Uterus (tissue), 4 donors: ENCODE measurements around the gene ABCA2. TPM values are rescaled to one million over a fixed set of nuclear protein-coding genes. Genes with fewer than 3 reads are reported as not detected.

Source experiments
- DNase-seq, 2 donors: peaks; one replicate each; pipeline ENCODE4 v3.0.0-alpha.2; 2019 to 2020
- H3K27ac ChIP-seq, 2 donors: fragments of 200-600 bp; sonication (generic); 1 replicate in 1 of 2; 2 replicates in 1 of 2; pipeline ENCODE4 v1.5.1; 2016 to 2018
- H3K27me3 ChIP-seq, 2 donors: fragments of 200-600 bp; sonication (generic); one replicate each; pipeline ENCODE4 v1.5.1; 2018 to 2019; ENCODE audit warnings: control low read depth in 1 of 2
- H3K36me3 ChIP-seq, 2 donors: fragments of 200-600 bp; sonication (generic); one replicate each; pipeline ENCODE4 v1.5.1; 2019; ENCODE audit warnings: control low read depth in 1 of 2
- H3K4me1 ChIP-seq, 2 donors: fragments of 200-600 bp; sonication (generic); one replicate each; pipeline ENCODE4 v1.5.1; 2018 to 2019; ENCODE audit warnings: control low read depth in 1 of 2
- H3K4me3 ChIP-seq, 2 donors: fragments of 200-600 bp; sonication (generic); 1 replicate in 1 of 2; 2 replicates in 1 of 2; pipeline ENCODE4 v1.5.1; 2018 to 2019; ENCODE audit warnings: mild to moderate bottlenecking in 1 of 2
- H3K9me3 ChIP-seq, 2 donors: fragments of 200-600 bp; sonication (generic); one replicate each; pipeline ENCODE4 v1.5.1; 2019; ENCODE audit warnings: control low read depth in 1 of 2
- POLR2A ChIP-seq, 2 donors: fragments of 450-650 bp; IDR thresholded peaks; one replicate each; pipeline ENCODE4 v1.6.1; 2016; ENCODE audit warnings: antibody characterized with exemption in 2 of 2, mild to moderate bottlenecking in 1 of 2, moderate library complexity in 1 of 2
- intact Hi-C: fragments of 100-400 bp; cut with DNase I; formaldehyde crosslinking; loops from one replicate; pipeline ENCODE4 v1.15.1; 2023; ENCODE audit warnings: low total_unique reads
- total RNA-seq, 4 donors: library from RNA; depleted of rRNA in 3 of 4; stranded (reverse); fragments of >200 nt in 3 of 4; gene quantifications; one replicate each; pipeline versions ENCODE4 v1.1.0 to v1.2.4, GENCODE V29; 2014 to 2023
- TF ChIP-seq, protein P1 (sequence below), 4 experiments: fragments of 200-600 bp in 2 of 4; fragments of 450-650 bp in 2 of 4; sonication (generic) in 2 of 4; IDR thresholded peaks; one replicate each; pipeline ENCODE4 v1.5.1; 2016 to 2019; ENCODE audit warnings: antibody characterized with exemption in 4 of 4, mild to moderate bottlenecking in 2 of 4, moderate library complexity in 1 of 4
- donor health status: DM: yes; HTN: yes; CAD: no.

ABCA2 gene
- total RNA-seq, 4 donors from 2014 or later, result 24.8 to 36.9 (median 26.1) TPM

DNA sequence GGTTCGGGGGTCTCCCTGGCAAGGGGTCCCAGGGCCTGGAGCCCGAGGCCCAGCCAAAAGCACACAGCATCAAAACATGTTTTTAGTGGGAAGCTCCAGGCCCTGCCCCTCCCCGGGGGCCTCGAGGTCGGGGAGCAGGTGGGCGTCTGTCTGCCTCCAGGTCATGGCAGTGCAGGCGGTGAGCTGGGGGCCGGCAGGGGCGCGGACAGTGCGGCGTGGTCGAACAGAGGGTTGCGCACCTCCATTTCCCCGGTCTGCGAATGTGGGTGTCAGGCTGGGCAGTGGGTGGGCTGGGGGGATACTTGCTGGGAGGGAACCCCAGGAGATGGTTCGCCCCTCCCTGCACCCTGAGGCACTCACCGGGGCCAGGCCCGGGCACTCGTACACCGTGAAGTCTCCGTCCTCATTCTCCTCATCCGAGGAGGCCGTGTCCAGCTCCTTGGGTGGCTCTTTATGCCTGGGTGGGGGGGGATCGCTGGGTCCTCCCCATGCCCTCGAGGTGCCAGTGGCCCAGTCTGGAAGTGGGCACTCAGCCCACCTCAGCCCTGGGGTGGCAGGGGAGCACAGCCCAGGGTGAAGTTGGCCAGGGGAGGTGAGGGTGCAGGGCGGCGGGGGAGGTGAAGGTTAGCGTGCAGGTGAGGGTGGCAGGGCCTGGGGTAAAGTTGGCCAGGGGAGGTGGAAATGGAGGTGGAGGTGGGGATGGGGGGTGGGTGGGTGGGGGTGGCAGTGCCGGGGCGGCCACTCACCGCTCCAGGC is 11.8 kb upstream of the ABCA2 start:
- H3K27me3 ChIP-seq, result no peaks in the 10 kb centered on the region
- H3K36me3 ChIP-seq, result no peaks in the 10 kb centered on the region
- H3K27ac ChIP-seq, result no peak overlapping the region
- no peaks in the 10 kb centered on the region for H3K9me3 ChIP-seq
- intact Hi-C loops, result no loop called here
- no peak for DNase-seq
- TF ChIP-seq POLR2A (IDR thresholded peaks at IDR 0.05), result no peak
- TF ChIP-seq, protein P1, sequence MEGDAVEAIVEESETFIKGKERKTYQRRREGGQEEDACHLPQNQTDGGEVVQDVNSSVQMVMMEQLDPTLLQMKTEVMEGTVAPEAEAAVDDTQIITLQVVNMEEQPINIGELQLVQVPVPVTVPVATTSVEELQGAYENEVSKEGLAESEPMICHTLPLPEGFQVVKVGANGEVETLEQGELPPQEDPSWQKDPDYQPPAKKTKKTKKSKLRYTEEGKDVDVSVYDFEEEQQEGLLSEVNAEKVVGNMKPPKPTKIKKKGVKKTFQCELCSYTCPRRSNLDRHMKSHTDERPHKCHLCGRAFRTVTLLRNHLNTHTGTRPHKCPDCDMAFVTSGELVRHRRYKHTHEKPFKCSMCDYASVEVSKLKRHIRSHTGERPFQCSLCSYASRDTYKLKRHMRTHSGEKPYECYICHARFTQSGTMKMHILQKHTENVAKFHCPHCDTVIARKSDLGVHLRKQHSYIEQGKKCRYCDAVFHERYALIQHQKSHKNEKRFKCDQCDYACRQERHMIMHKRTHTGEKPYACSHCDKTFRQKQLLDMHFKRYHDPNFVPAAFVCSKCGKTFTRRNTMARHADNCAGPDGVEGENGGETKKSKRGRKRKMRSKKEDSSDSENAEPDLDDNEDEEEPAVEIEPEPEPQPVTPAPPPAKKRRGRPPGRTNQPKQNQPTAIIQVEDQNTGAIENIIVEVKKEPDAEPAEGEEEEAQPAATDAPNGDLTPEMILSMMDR (IDR thresholded peaks at IDR 0.05), result no peak
- H3K4me1 ChIP-seq, result no peaks in the 10 kb centered on the region
- H3K4me3 ChIP-seq, result no peak overlapping the region

DNA sequence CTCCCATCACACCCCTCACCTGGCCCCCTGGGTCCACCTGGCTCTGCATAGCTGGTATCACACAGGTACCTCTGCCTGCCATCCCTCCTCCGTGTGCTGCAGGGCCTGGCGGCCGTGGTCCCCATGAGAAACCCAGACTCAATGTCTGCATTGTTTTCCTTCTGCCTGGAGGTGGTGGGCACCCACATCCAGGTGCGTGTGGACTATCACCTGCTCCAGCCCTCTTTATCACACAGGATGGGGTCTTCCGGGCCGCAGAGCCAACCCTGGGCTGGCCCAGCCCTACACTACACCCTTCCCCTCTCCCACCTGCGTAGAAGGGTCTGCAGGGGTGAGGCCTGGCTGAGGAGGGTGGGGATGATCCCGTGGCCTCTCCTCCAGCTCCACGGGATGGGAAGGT is 10.9 kb upstream of the ABCA2 start:
- H3K9me3 ChIP-seq, result no peaks in the 10 kb centered on the region
- no peak overlapping the region for H3K4me3 ChIP-seq
- intact Hi-C loops, result no loop called here
- no peak for DNase-seq
- H3K27ac ChIP-seq, result no peak overlapping the region
- TF ChIP-seq, protein P1 (IDR thresholded peaks at IDR 0.05), result no peak
- TF ChIP-seq POLR2A (IDR thresholded peaks at IDR 0.05), result no peak
- no peaks in the 10 kb centered on the region for H3K27me3 ChIP-seq
- no peaks in the 10 kb centered on the region for H3K36me3 ChIP-seq
- no peaks in the 10 kb centered on the region for H3K4me1 ChIP-seq

DNA sequence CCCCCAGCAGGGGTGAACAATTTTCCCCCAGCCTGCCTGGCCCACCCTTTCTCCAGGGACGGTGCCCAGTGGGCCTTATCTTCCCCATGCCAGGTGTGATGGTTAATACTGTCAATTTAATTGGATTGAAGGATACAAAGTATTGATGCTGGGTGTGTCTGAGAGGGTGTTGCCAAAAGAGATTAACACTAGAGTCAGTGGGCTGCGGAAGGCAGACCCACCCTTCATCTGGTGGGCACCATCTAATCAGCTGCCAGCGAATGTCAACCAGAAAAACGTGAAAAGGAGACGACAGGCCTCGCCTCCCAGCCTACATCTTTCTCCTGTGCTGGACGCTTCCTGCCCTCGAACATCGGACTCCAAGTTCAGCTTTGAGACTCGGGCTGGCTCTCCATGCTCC is 9.4 kb upstream of the ABCA2 start:
- intact Hi-C loops, result no loop called here
- H3K9me3 ChIP-seq, result no peaks in the 10 kb centered on the region
- H3K4me3 ChIP-seq, result no peak overlapping the region
- H3K27ac ChIP-seq, result no peak overlapping the region
- no peaks in the 10 kb centered on the region for H3K27me3 ChIP-seq
- TF ChIP-seq POLR2A (IDR thresholded peaks at IDR 0.05), result no peak
- TF ChIP-seq, protein P1 (IDR thresholded peaks at IDR 0.05), result no peak
- no peak for DNase-seq
- no peaks in the 10 kb centered on the region for H3K4me1 ChIP-seq
- H3K36me3 ChIP-seq, result no peaks in the 10 kb centered on the region

DNA sequence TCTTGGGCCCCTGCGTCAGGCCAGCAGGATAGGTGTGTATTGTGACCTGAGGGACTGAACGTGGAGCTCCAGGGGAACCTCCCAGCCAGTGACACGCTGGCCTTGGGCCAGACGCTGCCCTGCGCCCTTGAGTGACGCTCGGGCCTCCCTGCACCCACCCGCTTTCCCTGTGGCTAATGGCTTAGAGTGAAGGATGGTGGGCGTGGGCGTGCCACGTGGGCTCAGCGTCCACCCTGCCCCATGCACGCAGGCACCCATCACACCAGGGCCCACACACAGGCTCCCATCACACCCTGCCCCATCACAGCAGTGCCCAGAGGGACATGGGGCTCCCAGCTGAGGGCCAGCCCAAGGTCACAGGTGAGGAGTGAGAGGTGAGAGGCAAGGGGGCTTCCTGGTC is 9.0 kb upstream of the ABCA2 start:
- Histone ChIP-seq H3K27me3 (no peaks in the 10 kb centered on the region), H3K27ac (no peak overlapping the region), H3K4me1 (no peaks in the 10 kb centered on the region), H3K36me3 (no peaks in the 10 kb centered on the region), H3K4me3 (no peak overlapping the region), H3K9me3 (no peaks in the 10 kb centered on the region)
- intact Hi-C loops, result no loop called here
- TF ChIP-seq, protein P1 (IDR thresholded peaks at IDR 0.05), result no peak
- TF ChIP-seq POLR2A (IDR thresholded peaks at IDR 0.05), result no peak
- DNase-seq, result no peak

DNA sequence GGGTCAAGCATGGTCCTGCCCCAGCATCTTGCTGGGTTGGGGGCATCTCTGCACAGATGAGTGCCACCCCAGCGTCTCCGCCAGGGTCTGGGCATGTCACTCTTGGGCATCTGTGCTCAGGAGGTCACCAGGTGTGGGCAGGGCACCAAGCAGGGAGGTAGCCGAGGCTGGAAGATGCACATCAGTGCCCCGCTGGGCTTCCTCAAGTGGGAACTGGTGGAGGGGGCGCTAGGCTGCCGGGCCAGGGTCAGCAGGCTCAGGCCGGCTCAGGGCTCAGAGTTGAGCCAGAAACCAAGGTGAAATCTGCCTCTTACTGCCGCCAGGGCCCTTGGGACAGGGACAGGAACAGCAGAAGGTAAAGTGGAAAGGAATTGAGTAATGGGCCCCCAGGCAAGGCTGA is 7.9 kb upstream of the ABCA2 start:
- H3K4me3 ChIP-seq, result no peak overlapping the region
- H3K27me3 ChIP-seq, result no peaks in the 10 kb centered on the region
- intact Hi-C loops, result no loop called here
- H3K36me3 ChIP-seq, result no peaks in the 10 kb centered on the region
- no peaks in the 10 kb centered on the region for H3K9me3 ChIP-seq
- H3K27ac ChIP-seq, result no peak overlapping the region
- TF ChIP-seq, protein P1 (IDR thresholded peaks at IDR 0.05), result no peak
- TF ChIP-seq POLR2A (IDR thresholded peaks at IDR 0.05), result no peak
- H3K4me1 ChIP-seq, result no peaks in the 10 kb centered on the region
- DNase-seq, result no peak
